ENCODE measurements around the gene IRF8.

Gene IRF8

DNA sequence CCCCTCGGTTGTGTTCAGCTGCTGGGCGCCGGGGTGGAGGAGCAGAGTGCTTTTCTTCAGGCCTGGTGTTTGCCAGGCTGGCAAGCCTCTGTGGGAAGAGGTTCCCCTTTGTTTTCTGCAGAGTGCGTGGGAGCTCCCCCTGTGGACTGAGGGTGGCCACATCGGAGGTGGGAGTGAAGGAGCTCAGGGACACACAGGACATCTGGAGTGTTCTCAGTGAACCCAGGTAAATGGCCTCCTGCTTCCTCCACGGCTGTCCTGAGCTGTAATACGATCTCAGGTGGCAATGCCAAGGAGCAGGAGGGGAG is 39.2 kb upstream of the IRF8 start:
- Mint-ChIP-seq H3K4me3 (no peak overlapping the region), H3K36me3 (ENCODE audit: insufficient read depth) (peaks cover 2% of the 10 kb centered on the region), H3K27me3 (no peaks in the 10 kb centered on the region), H3K9me3 (no peaks in the 10 kb centered on the region), H3K4me1 (no peaks in the 10 kb centered on the region), H3K27ac (ENCODE audit: low read depth) (no peak overlapping the region)
- no peak for DNase-seq (ENCODE audit: low spot score in 2 of 2)
- ATAC-seq (replicated peaks; ENCODE audit: extremely low read depth, poor library complexity, severe bottlenecking): no peak

DNA sequence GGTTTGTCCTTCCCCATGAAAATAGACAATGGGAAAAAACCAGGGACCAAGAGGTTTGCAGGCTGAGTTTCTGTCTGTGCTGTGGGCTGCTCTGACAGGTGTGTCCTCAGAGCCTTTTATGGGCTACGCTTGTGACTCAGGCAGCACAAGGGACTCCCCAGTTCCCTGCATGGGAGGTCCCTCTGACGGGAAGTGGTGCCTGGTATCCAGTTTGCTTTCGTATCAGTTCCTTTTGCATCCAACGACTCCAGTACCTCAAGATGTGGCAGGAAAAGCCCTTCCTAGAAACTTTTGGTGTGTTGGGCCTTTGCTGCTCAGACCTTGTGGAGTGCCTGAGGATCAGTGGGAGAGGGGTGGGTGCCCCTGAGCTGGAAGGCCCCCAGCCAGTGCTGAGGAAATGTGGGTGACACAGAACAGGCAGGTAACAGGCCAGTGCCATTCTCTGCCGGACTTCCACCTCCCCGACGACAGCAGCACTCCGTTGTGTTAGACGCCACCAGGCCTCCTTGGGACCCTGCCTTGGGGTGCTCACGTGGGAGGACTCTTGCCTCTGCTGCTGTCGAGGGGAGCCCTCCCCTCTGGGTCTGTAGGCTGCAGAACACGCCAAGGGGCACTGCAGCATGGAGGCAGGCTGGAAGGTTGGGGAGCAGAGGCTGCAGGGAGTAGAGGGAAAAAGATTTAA is 38.4 kb upstream of the IRF8 start:
- no peak for DNase-seq (ENCODE audit: low spot score in 2 of 2)
- H3K27ac Mint-ChIP-seq (ENCODE audit: low read depth): no peak overlapping the region

DNA sequence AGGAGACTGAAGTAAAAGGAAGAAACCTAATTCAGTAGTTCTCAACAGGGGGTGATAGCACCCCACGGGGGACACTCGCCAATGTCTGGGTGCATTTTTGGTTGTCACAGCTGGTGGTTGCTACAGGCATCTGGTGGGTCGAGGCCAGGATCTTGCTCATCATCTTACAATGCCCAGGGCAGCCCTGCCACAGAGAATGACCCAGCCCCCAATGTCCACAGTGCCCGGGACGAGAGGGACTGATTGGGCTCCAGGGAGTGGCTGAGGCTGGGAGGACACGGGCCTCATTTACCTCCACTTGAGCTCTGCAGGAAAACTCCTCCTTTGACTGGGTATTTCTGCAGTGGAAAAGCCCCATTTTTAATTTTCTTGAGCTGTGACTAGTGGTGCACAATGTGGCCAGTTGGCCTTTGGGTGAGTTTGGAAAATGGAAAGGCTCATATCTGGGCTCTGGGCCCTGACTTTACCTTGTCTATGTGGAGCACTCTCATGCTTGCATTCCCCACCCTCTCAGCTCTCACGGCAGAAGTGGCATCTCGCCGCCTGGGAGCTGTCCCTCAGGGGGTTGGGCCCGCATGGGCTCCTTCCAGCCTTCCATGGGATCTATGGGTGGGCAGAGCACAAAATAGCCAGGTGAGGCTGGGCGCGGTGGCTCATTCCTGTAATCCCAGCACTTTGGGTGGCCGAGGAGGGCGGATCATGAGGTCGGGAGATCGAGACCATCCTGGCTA is 37.7 kb upstream of the IRF8 start:
- H3K36me3 Mint-ChIP-seq (ENCODE audit: insufficient read depth): no peaks in the 10 kb centered on the region
- no peaks in the 10 kb centered on the region for H3K4me1 Mint-ChIP-seq
- no peak for DNase-seq (ENCODE audit: low spot score in 2 of 2)
- no peaks in the 10 kb centered on the region for H3K27me3 Mint-ChIP-seq
- no peaks in the 10 kb centered on the region for H3K9me3 Mint-ChIP-seq
- ATAC-seq (replicated peaks; ENCODE audit: extremely low read depth, poor library complexity, severe bottlenecking): no peak
- no peak overlapping the region for H3K27ac Mint-ChIP-seq (ENCODE audit: low read depth)
- no peak overlapping the region for H3K4me3 Mint-ChIP-seq

More for the DNA sequence above, 38.4 kb upstream of the IRF8 start:
- no peaks in the 10 kb centered on the region for H3K4me1 Mint-ChIP-seq
- no peaks in the 10 kb centered on the region for H3K27me3 Mint-ChIP-seq
- peak; percentile 24 for ATAC-seq (replicated peaks; ENCODE audit: extremely low read depth, poor library complexity, severe bottlenecking)
- H3K9me3 Mint-ChIP-seq: no peaks in the 10 kb centered on the region
- H3K36me3 Mint-ChIP-seq (ENCODE audit: insufficient read depth): peaks cover 2% of the 10 kb centered on the region
- no peak overlapping the region for H3K4me3 Mint-ChIP-seq

DNA sequence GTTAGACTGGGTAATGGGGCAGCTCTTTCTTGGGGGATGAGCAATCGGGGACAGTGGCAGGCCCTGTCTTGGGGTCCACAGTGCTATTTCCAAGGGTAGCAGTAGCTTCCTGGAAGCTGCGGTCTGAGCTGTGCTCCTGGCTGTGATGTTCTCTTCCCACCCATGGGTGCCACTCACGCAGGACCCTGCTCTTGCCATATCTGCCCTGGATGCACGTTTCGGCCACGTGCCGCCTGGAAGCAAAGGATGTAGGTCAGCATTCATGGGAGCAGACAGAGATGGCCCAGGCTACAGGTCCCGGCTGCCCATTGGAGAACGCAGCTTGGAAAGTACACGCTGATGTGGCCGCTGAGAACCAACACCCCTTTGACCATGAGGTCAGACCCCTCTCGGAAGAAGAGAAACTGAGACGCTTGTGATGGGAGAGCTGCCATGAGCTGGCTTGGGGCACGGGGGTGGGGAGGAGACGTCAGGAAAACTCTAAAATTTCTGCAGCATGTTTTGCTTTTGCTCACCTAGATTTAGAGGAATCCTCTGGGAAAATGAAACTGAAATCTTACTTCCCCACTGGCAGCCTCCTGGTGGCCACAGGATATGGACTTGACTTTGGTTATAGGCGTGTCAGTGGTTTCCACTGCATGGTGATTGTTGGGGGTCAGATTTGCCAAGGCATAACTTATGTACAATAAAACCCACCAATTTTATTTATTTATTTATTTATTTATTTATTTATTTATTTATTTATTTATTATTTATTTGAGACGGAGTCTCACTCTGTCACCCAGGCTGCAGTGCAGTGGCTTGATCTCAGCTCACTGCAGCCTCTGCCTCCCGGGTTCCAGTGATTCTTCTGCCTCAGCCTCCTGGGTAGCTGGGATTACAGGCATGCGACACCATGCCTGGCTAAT is 36.2 kb upstream of the IRF8 start:
- no peaks in the 10 kb centered on the region for H3K36me3 Mint-ChIP-seq (ENCODE audit: insufficient read depth)
- no peak for ATAC-seq (replicated peaks; ENCODE audit: extremely low read depth, poor library complexity, severe bottlenecking)
- no peak for DNase-seq (ENCODE audit: low spot score in 2 of 2)
- no peaks in the 10 kb centered on the region for H3K4me1 Mint-ChIP-seq
- no peak overlapping the region for H3K4me3 Mint-ChIP-seq
- no peak overlapping the region for H3K27ac Mint-ChIP-seq (ENCODE audit: low read depth)
- H3K9me3 Mint-ChIP-seq: no peaks in the 10 kb centered on the region
- no peaks in the 10 kb centered on the region for H3K27me3 Mint-ChIP-seq

DNA sequence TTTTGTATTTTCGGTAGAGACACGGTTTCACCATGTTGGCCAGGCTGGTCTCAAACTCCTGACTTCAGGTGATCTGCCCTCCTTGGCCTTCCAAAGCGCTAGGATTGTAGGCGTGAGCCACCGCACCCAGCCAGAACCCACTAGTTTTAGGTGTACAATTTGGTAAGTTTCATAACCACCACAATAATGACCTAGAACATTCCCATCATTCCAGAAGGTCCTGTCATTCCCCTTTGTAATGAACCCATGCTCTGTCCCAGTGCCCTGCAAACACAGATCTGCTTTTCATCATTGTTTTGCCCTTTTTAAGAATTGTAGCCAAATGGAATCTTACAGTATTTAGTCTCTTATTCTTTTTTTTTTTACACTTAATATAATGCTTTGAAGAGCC is 35.6 kb upstream of the IRF8 start:
- no peak for DNase-seq (ENCODE audit: low spot score in 2 of 2)
- Mint-ChIP-seq H3K27ac (ENCODE audit: low read depth) (no peak overlapping the region), H3K27me3 (peaks cover under 1% of the 10 kb centered on the region), H3K4me3 (no peak overlapping the region), H3K9me3 (no peaks in the 10 kb centered on the region), H3K4me1 (no peaks in the 10 kb centered on the region), H3K36me3 (ENCODE audit: insufficient read depth) (no peaks in the 10 kb centered on the region)
- ATAC-seq (replicated peaks; ENCODE audit: extremely low read depth, poor library complexity, severe bottlenecking): no peak

DNA sequence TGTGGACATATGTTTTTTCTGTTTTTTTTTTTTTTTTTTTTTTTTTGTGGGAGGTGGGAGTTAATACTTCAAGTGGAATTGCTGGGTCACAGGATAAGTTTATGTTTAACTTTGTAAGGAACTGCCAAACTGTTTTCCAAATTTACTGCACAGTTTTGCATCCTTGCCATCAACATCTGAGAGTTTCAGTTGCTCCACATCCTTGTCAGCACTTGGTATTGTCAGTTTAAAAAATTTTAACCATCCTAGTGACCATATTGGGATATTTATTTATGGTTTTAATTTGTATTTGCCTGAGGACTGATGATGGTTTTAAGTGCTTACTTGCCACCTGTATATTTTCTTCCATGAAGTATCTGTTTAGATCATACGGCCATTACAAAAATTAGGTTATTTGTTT is 34.0 kb upstream of the IRF8 start:
- Mint-ChIP-seq H3K27me3 (peaks cover 6% of the 10 kb centered on the region), H3K36me3 (ENCODE audit: insufficient read depth) (no peaks in the 10 kb centered on the region), H3K27ac (ENCODE audit: low read depth) (no peak overlapping the region), H3K9me3 (no peaks in the 10 kb centered on the region), H3K4me3 (no peak overlapping the region), H3K4me1 (peaks cover 5% of the 10 kb centered on the region)
- DNase-seq (ENCODE audit: low spot score in 2 of 2) (no peak), ATAC-seq (replicated peaks; ENCODE audit: extremely low read depth, poor library complexity, severe bottlenecking) (no peak)

DNA sequence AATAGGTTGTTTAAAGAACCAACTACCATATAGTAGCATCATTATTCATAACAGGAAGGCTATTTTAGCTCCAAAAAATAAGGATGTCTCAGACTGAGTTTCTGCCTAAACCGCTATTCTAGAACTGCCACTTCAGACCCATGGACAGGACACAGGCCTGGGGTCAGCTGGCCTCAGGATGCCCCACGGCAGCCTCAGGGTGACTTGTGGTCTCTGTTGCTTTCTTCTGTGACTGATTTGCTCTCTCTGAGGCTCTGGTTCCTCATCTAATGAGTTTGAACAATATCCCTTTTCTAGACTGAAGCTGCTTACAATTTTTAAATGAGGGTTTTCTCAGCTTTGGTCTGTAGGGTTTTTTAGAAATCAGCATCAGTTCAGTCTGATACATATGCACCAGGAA is 31.8 kb upstream of the IRF8 start:
- Mint-ChIP-seq H3K27me3 (peaks cover 17% of the 10 kb centered on the region), H3K4me1 (peaks cover 5% of the 10 kb centered on the region), H3K36me3 (ENCODE audit: insufficient read depth) (no peaks in the 10 kb centered on the region), H3K4me3 (no peak overlapping the region), H3K9me3 (no peaks in the 10 kb centered on the region), H3K27ac (ENCODE audit: low read depth) (no peak overlapping the region)
- DNase-seq (ENCODE audit: low spot score in 2 of 2) (no peak), ATAC-seq (replicated peaks; ENCODE audit: extremely low read depth, poor library complexity, severe bottlenecking) (no peak)

DNA sequence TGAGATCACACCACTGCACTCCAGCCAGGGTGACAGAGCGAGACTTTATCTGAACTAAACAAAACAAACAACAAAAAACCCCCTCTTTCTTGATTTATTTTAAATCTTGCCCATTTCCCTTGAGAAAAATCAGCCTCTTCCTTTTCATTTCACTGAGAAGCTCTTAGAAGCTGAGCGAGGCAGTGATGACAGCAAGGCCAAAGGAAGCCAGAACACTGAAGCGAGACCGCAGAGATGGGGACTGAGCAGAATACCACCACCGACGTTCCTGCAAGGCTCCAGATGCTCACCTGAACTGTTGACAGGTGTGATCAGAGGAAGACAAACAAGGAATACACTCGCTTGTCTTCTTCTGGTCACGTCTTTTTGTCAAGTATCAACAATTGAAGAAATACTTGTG is 30.5 kb upstream of the IRF8 start:
- peaks cover 14% of the 10 kb centered on the region for H3K4me1 Mint-ChIP-seq
- peaks cover 26% of the 10 kb centered on the region for H3K27me3 Mint-ChIP-seq
- H3K36me3 Mint-ChIP-seq (ENCODE audit: insufficient read depth): peaks cover 2% of the 10 kb centered on the region
- H3K9me3 Mint-ChIP-seq: no peaks in the 10 kb centered on the region
- ATAC-seq (replicated peaks; ENCODE audit: extremely low read depth, poor library complexity, severe bottlenecking) (no peak), DNase-seq (ENCODE audit: low spot score in 2 of 2) (no peak)
- no peak overlapping the region for H3K27ac Mint-ChIP-seq (ENCODE audit: low read depth)
- no peak overlapping the region for H3K4me3 Mint-ChIP-seq

DNA sequence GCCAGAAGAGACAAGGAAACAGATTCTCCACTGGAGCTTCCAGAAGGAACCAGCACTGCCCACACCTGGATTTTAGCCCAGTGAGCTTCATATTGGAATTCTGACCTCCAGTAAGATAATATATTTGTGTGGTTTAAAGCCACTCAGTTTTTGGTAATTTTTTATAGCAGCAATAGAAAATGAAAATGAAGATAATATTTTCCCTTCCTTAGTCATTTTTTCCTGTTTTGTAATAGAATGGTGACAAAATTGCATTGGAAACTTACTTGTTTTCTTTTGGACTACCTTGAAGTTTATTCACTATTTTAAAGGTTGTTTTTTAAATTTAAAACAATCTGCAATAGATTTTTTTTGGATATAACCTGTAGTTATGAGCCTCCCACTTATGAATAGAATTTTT is 29.8 kb upstream of the IRF8 start:
- no peak for ATAC-seq (replicated peaks; ENCODE audit: extremely low read depth, poor library complexity, severe bottlenecking)
- peaks cover 30% of the 10 kb centered on the region for H3K27me3 Mint-ChIP-seq
- peaks cover 2% of the 10 kb centered on the region for H3K36me3 Mint-ChIP-seq (ENCODE audit: insufficient read depth)

DNA sequence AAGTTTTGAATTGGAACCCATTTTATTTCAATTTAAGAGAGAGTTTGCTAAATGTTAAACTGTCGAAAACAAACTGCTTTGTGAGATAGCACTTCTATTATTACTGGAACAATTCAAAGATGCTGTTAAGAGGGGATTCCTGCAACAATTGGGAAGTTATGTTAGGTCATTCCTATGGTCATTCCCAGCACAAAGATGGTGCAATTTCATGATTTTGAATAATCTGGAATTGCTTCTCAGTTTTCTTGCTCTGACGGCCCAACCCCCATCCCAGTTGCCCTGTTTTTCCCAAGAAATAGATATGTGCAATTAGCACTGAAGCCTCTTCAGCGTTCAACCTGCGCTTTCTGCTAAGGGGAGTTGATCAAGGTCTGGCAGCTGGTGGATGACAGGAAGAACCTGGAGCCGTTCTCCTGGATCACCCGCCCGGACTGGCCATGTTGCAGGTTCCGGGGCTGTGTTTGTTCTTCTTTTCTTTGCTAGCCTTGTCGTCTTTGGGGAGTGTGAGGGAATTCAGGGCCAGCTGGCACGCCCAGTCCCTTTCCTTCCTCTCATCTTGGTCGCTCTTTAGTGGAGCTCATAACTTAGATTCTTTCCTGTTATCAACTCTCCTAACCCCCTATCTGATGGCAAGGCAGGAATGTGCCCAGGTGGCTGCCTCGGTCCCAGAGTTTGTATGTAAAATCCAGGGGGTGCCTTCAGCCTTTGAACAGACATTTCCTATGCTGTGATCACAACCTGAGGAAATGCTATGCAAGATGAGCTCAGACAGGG is 29.0 kb upstream of the IRF8 start:
- Mint-ChIP-seq H3K36me3 (ENCODE audit: insufficient read depth) (peaks cover 2% of the 10 kb centered on the region), H3K27ac (ENCODE audit: low read depth) (no peak overlapping the region), H3K4me1 (peaks cover 14% of the 10 kb centered on the region), H3K27me3 (peaks cover 31% of the 10 kb centered on the region), H3K4me3 (no peak overlapping the region), H3K9me3 (no peaks in the 10 kb centered on the region)
- DNase-seq (ENCODE audit: low spot score in 2 of 2) (no peak), ATAC-seq (replicated peaks; ENCODE audit: extremely low read depth, poor library complexity, severe bottlenecking) (no peak)

More for the DNA sequence above, 29.8 kb upstream of the IRF8 start:
- H3K27ac Mint-ChIP-seq (ENCODE audit: low read depth): no peak overlapping the region
- H3K9me3 Mint-ChIP-seq: no peaks in the 10 kb centered on the region
- peaks cover 14% of the 10 kb centered on the region for H3K4me1 Mint-ChIP-seq
- H3K4me3 Mint-ChIP-seq: no peak overlapping the region
- no peak for DNase-seq (ENCODE audit: low spot score in 2 of 2)

DNA sequence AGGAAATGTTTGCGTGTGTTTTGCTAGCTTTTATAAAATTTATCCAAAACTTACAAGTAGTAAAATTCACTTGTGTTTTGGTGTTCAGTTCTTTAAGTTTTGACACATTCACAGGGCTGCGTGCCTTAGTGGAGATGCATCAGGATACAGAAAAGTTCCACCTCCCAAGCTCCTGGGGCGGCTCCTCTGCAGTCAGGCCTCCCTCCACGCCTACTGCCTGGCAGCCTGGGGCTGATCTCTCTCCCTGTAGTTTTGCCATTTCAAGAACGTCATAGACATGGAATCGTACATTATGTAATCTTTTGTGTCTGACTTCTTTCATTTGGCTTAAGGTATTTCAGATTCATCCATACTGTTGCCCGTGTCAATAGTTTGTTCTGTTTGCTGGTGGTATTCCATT is 27.2 kb upstream of the IRF8 start:
- H3K9me3 Mint-ChIP-seq: no peaks in the 10 kb centered on the region
- peaks cover 49% of the 10 kb centered on the region for H3K27me3 Mint-ChIP-seq
- peak overlapping the region; percentile 66 for H3K27ac Mint-ChIP-seq (ENCODE audit: low read depth)
- peaks cover 14% of the 10 kb centered on the region for H3K4me1 Mint-ChIP-seq
- H3K4me3 Mint-ChIP-seq: no peak overlapping the region
- H3K36me3 Mint-ChIP-seq (ENCODE audit: insufficient read depth): peaks cover 2% of the 10 kb centered on the region
- ATAC-seq (replicated peaks; ENCODE audit: extremely low read depth, poor library complexity, severe bottlenecking): no peak
- no peak for DNase-seq (ENCODE audit: low spot score in 2 of 2)

DNA sequence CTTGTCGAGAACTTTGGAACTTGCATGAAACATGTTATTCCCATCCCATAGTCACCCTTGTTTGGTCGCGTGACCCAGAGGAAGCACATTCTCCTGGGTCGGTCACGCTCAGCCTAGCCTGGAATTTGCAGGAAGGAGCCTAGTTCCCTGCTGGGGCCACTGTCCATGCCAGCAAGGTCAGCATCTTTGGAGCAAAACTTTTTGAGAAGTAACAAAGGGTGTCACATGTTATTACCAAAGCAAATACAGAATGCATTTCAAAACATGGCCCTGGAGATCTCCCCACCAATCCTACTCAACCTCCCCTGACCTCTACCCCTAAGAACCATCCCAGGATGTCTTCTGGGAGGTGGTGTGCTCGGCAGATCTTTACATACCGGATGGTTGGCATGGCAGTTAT is 26.2 kb upstream of the IRF8 start:
- Mint-ChIP-seq H3K27me3 (peaks cover 52% of the 10 kb centered on the region), H3K27ac (ENCODE audit: low read depth) (no peak overlapping the region), H3K4me1 (peaks cover 14% of the 10 kb centered on the region), H3K4me3 (no peak overlapping the region), H3K9me3 (no peaks in the 10 kb centered on the region), H3K36me3 (ENCODE audit: insufficient read depth) (peaks cover 2% of the 10 kb centered on the region)
- DNase-seq (ENCODE audit: low spot score in 2 of 2): no peak
- no peak for ATAC-seq (replicated peaks; ENCODE audit: extremely low read depth, poor library complexity, severe bottlenecking)

All from central memory CD8-positive, alpha-beta T cell (primary cell).